Stomach (tissue), 9 donors: ENCODE results near the gene FAM184B. TPM values are rescaled to one million over a fixed set of nuclear protein-coding genes. Genes with fewer than 3 reads are reported as not detected.

Experiments used
- DNase-seq, 2 donors: peaks; one replicate each; pipeline versions ENCODE4 v3.0.0 to v3.0.0-alpha.2; 2013 to 2019
- H3K27ac ChIP-seq, 5 donors: fragments of 200-600 bp in 4 of 5; sonication (generic) in 4 of 5; one replicate each; pipeline ENCODE4 v1.5.1; 2013 to 2019; ENCODE audit warnings: mild to moderate bottlenecking in 1 of 5, moderate library complexity in 1 of 5
- H3K27me3 ChIP-seq, 3 donors: fragments of 200-600 bp; sonication (generic); one replicate each; pipeline ENCODE4 v1.5.1; 2017 to 2019; ENCODE audit warnings: mixed run types in 1 of 3
- H3K36me3 ChIP-seq, 4 donors: fragments of 200-600 bp; sonication (generic); 1 replicate in 3 of 4; 2 replicates in 1 of 4; pipeline ENCODE4 v1.5.1; 2016 to 2019
- H3K4me1 ChIP-seq, 4 donors: fragments of 200-600 bp; sonication (generic); one replicate each; pipeline ENCODE4 v1.5.1; 2016 to 2019
- H3K4me3 ChIP-seq, 4 donors: fragments of 200-600 bp; sonication (generic) in 3 of 4; one replicate each; pipeline ENCODE4 v1.5.1; 2016 to 2019; ENCODE audit warnings: mild to moderate bottlenecking in 1 of 4
- H3K9me3 ChIP-seq, 4 donors: fragments of 200-600 bp; sonication (generic); one replicate each; pipeline ENCODE4 v1.5.1; 2016 to 2019
- CTCF ChIP-seq, 7 experiments: fragments of 450-650 bp in 4 of 7; fragments of 200-600 bp in 3 of 7; sonication (generic) in 3 of 7; IDR thresholded peaks; one replicate each; pipeline ENCODE4 v1.5.1; 2016 to 2019; ENCODE audit warnings: antibody characterized with exemption in 7 of 7, control low read depth in 2 of 7, mild to moderate bottlenecking in 1 of 7
- EP300 ChIP-seq: sonication (generic); formaldehyde crosslinking; IDR thresholded peaks from one replicate; pipeline ENCODE4 v1.6.1; 2017; ENCODE audit warnings: antibody characterized with exemption
- POLR2A ChIP-seq, 4 donors: fragments of 450-650 bp; IDR thresholded peaks; one replicate each; pipeline ENCODE4 v1.6.1; 2016; ENCODE audit warnings: antibody characterized with exemption in 4 of 4, control low read depth in 2 of 4, mild to moderate bottlenecking in 1 of 4, moderate library complexity in 1 of 4
- POLR2AphosphoS5 ChIP-seq, 3 donors: sonication (generic); formaldehyde crosslinking; IDR thresholded peaks; one replicate each; pipeline ENCODE4 v1.6.1; 2016; ENCODE audit warnings: antibody characterized with exemption in 3 of 3
- WGBS, 5 donors: extraction: QIAGEN DNeasy Blood & Tissue Kit in 3 of 5; methylation state at CpG; one replicate each; pipeline versions ENCODE4 v1.1.5 to v1.1.7; 2013 to 2018; 5-methylcytosine and 5-hydroxymethylcytosine counted together
- intact Hi-C: fragments of 100-400 bp; cut with DNase I; formaldehyde crosslinking; loops from one replicate; pipeline ENCODE4 v1.15.1; 2023; ENCODE audit warnings: low total_unique reads
- polyA plus RNA-seq, 3 donors: library from polyadenylated mRNA; stranded (reverse); fragments of 200-250 nt; gene quantifications; one replicate each; pipeline ENCODE4 v1.2.3, GENCODE V29; 2013
- total RNA-seq, 5 donors: library from RNA; depleted of rRNA; stranded (reverse); fragments of >200 nt; gene quantifications; one replicate each; pipeline versions ENCODE4 v1.1.0 to v1.2.3, GENCODE V29; 2014 to 2016
- donor health status: healthy with polysubstance abuse.
- donor health status: Bipolar disorder and iron deficiency.
- donor health status: healthy.

FAM184B gene
- total and polyA plus RNA-seq, 8 donors, result 0.08 to 0.18 TPM; not detected in 6

- TF ChIP-seq CTCF (IDR thresholded peaks at IDR 0.05) (no peak), POLR2AphosphoS5 (IDR thresholded peaks at IDR 0.05) (no peak), POLR2A (IDR thresholded peaks at IDR 0.05) (no peak), EP300 (no peak)
- Histone ChIP-seq H3K36me3 (no peaks in the 10 kb centered on the region), H3K9me3 (no peaks in the 10 kb centered on the region), H3K4me1 (no peaks in the 10 kb centered on the region), H3K27ac (no peak overlapping the region), H3K27me3 (no peaks in the 10 kb centered on the region), H3K4me3 (no peak overlapping the region)
- intact Hi-C loops, result no loop called here
- 49 to 68% (median 53%) methylated on average over 5 of the region's 5 CpGs for WGBS, 5 donors
- no peak for DNase-seq
Observed at GRCh38 chr4:17680559-17681280, 100.7 kb downstream of the FAM184B start.

- Histone ChIP-seq H3K4me3 (no peak overlapping the region), H3K36me3 (no peaks in the 10 kb centered on the region), H3K27ac (no peak overlapping the region), H3K27me3 (no peaks in the 10 kb centered on the region), H3K9me3 (peaks cover 0 to 9% (median 4%) of the 10 kb centered on the region in 4 donors), H3K4me1 (no peaks in the 10 kb centered on the region)
- no peak for DNase-seq
- intact Hi-C loops, result no loop called here
- TF ChIP-seq POLR2A (IDR thresholded peaks at IDR 0.05) (no peak), CTCF (IDR thresholded peaks at IDR 0.05) (no peak), EP300 (no peak), POLR2AphosphoS5 (IDR thresholded peaks at IDR 0.05) (no peak)
Observed at GRCh38 chr4:17670423-17670822, 111.0 kb downstream of the FAM184B start.

GRCh38 chr4:17667653-17668201 lies 113.7 kb downstream of the FAM184B start:
- H3K4me1 ChIP-seq, result no peaks in the 10 kb centered on the region
- intact Hi-C loops, result no loop called here
- 52 to 74% (median 69%) methylated on average over 3 of the region's 3 CpGs for WGBS, 5 donors
- DNase-seq, result no peak
- no peak overlapping the region for H3K27ac ChIP-seq
- no peak overlapping the region for H3K4me3 ChIP-seq
- no peaks in the 10 kb centered on the region for H3K36me3 ChIP-seq
- peaks cover 0 to 9% (median 4%) of the 10 kb centered on the region in 4 donors for H3K9me3 ChIP-seq
- no peaks in the 10 kb centered on the region for H3K27me3 ChIP-seq
- TF ChIP-seq POLR2A (IDR thresholded peaks at IDR 0.05), result no peak
- TF ChIP-seq EP300, result no peak
- no peak for TF ChIP-seq CTCF (IDR thresholded peaks at IDR 0.05)
- TF ChIP-seq POLR2AphosphoS5 (IDR thresholded peaks at IDR 0.05), result no peak

GRCh38 chr4:17667253-17667652 lies 114.2 kb downstream of the FAM184B start:
- 59 to 67% (median 65%) methylated on average over 3 of the region's 3 CpGs for WGBS, 5 donors
- no peaks in the 10 kb centered on the region for H3K4me1 ChIP-seq
- TF ChIP-seq POLR2A (IDR thresholded peaks at IDR 0.05), result no peak
- TF ChIP-seq POLR2AphosphoS5 (IDR thresholded peaks at IDR 0.05), result no peak
- TF ChIP-seq CTCF (IDR thresholded peaks at IDR 0.05), result no peak
- no peak for TF ChIP-seq EP300
- DNase-seq, result no peak
- H3K27ac ChIP-seq, result no peak overlapping the region
- H3K36me3 ChIP-seq, result no peaks in the 10 kb centered on the region
- intact Hi-C loops, result no loop called here
- H3K4me3 ChIP-seq, result no peak overlapping the region
- peaks cover 0 to 8% (median 3%) of the 10 kb centered on the region in 4 donors for H3K9me3 ChIP-seq
- no peaks in the 10 kb centered on the region for H3K27me3 ChIP-seq
